ENCODE data around the gene PPP1R1A.

PPP1R1A gene

DNA sequence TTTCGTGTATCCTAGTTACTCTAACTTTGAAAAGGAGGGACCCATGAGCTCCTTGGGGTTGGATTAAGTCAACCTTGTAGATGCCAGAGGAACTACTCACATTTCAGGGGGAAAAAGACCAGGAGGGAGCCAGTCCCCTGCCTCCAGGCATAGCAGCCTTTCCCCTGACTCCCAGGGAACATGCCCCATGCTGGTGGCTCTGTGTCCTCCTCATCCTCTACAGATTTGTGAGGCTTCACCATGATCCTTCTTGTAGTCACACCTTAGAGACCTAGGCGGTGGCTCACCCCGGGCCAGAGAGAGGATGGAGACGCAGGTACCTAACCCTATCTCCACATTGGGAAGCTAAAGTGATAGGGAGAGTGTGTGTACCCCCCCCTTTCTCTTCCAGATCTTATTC, 16.0 kb upstream of the PPP1R1A start:
- FAIRE-seq (no peak), DNase-seq (ENCODE audit: insufficient read length, low spot score) (no peak)
- TF ChIP-seq POU2F2 (IDR thresholded peaks at IDR 0.05; ENCODE audit: low read depth, low read length) (no peak), SPI1 (IDR thresholded peaks at IDR 0.05; ENCODE audit: low read depth, low read length) (no peak), POLR2A (IDR thresholded peaks at IDR 0.05; ENCODE audit: low read depth, low read length) (no peak), PAX5 (IDR thresholded peaks at IDR 0.05; ENCODE audit: insufficient read depth, low read length, severe bottlenecking) (no peak), TAF1 (IDR thresholded peaks at IDR 0.05; ENCODE audit: low read depth, low read length) (no peak), POLR2AphosphoS5 (IDR thresholded peaks at IDR 0.05; ENCODE audit: low read depth, low read length) (no peak)

- DNase-seq (ENCODE audit: insufficient read length, low spot score) (no peak), FAIRE-seq (no peak)
- no peak for TF ChIP-seq POLR2AphosphoS5 (IDR thresholded peaks at IDR 0.05; ENCODE audit: low read depth, low read length)
- TF ChIP-seq SPI1 (IDR thresholded peaks at IDR 0.05; ENCODE audit: low read depth, low read length), result no peak
- TF ChIP-seq POU2F2 (IDR thresholded peaks at IDR 0.05; ENCODE audit: low read depth, low read length), result no peak
- TF ChIP-seq POLR2A (IDR thresholded peaks at IDR 0.05; ENCODE audit: low read depth, low read length), result no peak
- TF ChIP-seq PAX5 (IDR thresholded peaks at IDR 0.05; ENCODE audit: insufficient read depth, low read length, severe bottlenecking), result no peak
- TF ChIP-seq TAF1 (IDR thresholded peaks at IDR 0.05; ENCODE audit: low read depth, low read length), result no peak
Observed at GRCh38 chr12:54603872-54604271, 15.4 kb upstream of the PPP1R1A start.

GRCh38 chr12:54603173-54603814, 14.8 kb upstream of the PPP1R1A start:
- peak; percentile 63 for DNase-seq (ENCODE audit: insufficient read length, low spot score)
- TF ChIP-seq POU2F2 (IDR thresholded peaks at IDR 0.05; ENCODE audit: low read depth, low read length) (no peak), PAX5 (IDR thresholded peaks at IDR 0.05; ENCODE audit: insufficient read depth, low read length, severe bottlenecking) (no peak), POLR2AphosphoS5 (IDR thresholded peaks at IDR 0.05; ENCODE audit: low read depth, low read length) (no peak), POLR2A (IDR thresholded peaks at IDR 0.05; ENCODE audit: low read depth, low read length) (no peak), SPI1 (IDR thresholded peaks at IDR 0.05; ENCODE audit: low read depth, low read length) (no peak), TAF1 (IDR thresholded peaks at IDR 0.05; ENCODE audit: low read depth, low read length) (no peak)
- peak; percentile 87 for FAIRE-seq

- TF ChIP-seq POLR2AphosphoS5 (IDR thresholded peaks at IDR 0.05; ENCODE audit: low read depth, low read length) (no peak), POLR2A (IDR thresholded peaks at IDR 0.05; ENCODE audit: low read depth, low read length) (no peak), SPI1 (IDR thresholded peaks at IDR 0.05; ENCODE audit: low read depth, low read length) (no peak), PAX5 (IDR thresholded peaks at IDR 0.05; ENCODE audit: insufficient read depth, low read length, severe bottlenecking) (no peak), TAF1 (IDR thresholded peaks at IDR 0.05; ENCODE audit: low read depth, low read length) (no peak), POU2F2 (IDR thresholded peaks at IDR 0.05; ENCODE audit: low read depth, low read length) (no peak)
- DNase-seq (ENCODE audit: insufficient read length, low spot score) (no peak), FAIRE-seq (no peak)
Observed at GRCh38 chr12:54602661-54603060, 14.2 kb upstream of the PPP1R1A start.

GRCh38 chr12:54601841-54602240, 13.4 kb upstream of the PPP1R1A start:
- TF ChIP-seq POU2F2 (IDR thresholded peaks at IDR 0.05; ENCODE audit: low read depth, low read length), result no peak
- no peak for TF ChIP-seq PAX5 (IDR thresholded peaks at IDR 0.05; ENCODE audit: insufficient read depth, low read length, severe bottlenecking)
- no peak for TF ChIP-seq TAF1 (IDR thresholded peaks at IDR 0.05; ENCODE audit: low read depth, low read length)
- no peak for TF ChIP-seq POLR2AphosphoS5 (IDR thresholded peaks at IDR 0.05; ENCODE audit: low read depth, low read length)
- no peak for TF ChIP-seq SPI1 (IDR thresholded peaks at IDR 0.05; ENCODE audit: low read depth, low read length)
- no peak for TF ChIP-seq POLR2A (IDR thresholded peaks at IDR 0.05; ENCODE audit: low read depth, low read length)
- FAIRE-seq, result no peak
- DNase-seq (ENCODE audit: insufficient read length, low spot score), result no peak

DNA sequence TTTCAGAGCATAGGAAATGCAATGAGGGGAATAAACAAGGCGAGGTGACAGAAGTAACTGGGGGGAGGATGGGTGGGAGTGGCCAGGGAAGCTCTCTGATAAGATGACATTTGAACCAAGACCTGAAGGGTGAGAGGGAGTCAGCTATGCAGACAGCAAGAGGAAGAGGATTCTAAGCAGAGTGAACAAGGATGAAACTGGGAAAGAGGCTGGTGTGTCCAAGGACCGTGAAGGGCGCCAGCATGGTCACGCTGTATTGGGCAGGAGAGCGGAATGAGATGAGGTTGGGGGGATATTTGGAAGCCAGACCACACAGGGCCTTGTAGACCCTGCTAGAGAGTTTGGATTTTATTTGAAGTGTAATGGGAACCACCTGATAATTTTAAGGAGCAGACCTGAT, 10.5 kb upstream of the PPP1R1A start:
- DNase-seq (ENCODE audit: insufficient read length, low spot score) (no peak), FAIRE-seq (no peak)
- TF ChIP-seq SPI1 (IDR thresholded peaks at IDR 0.05; ENCODE audit: low read depth, low read length), result no peak

- FAIRE-seq, result peak; percentile 86
- TF ChIP-seq POU2F2 (IDR thresholded peaks at IDR 0.05; ENCODE audit: low read depth, low read length), result no peak
- TF ChIP-seq POLR2A (IDR thresholded peaks at IDR 0.05; ENCODE audit: low read depth, low read length), result no peak
- no peak for TF ChIP-seq TAF1 (IDR thresholded peaks at IDR 0.05; ENCODE audit: low read depth, low read length)
- TF ChIP-seq SPI1 (IDR thresholded peaks at IDR 0.05; ENCODE audit: low read depth, low read length), result no peak
- no peak for TF ChIP-seq POLR2AphosphoS5 (IDR thresholded peaks at IDR 0.05; ENCODE audit: low read depth, low read length)
- TF ChIP-seq PAX5 (IDR thresholded peaks at IDR 0.05; ENCODE audit: insufficient read depth, low read length, severe bottlenecking), result no peak
- DNase-seq (ENCODE audit: insufficient read length, low spot score), result no peak
Observed at GRCh38 chr12:54596526-54596946, 8.1 kb upstream of the PPP1R1A start.

- no peak for DNase-seq (ENCODE audit: insufficient read length, low spot score)
- TF ChIP-seq PAX5 (IDR thresholded peaks at IDR 0.05; ENCODE audit: insufficient read depth, low read length, severe bottlenecking), result no peak
- TF ChIP-seq POU2F2 (IDR thresholded peaks at IDR 0.05; ENCODE audit: low read depth, low read length), result no peak
- no peak for TF ChIP-seq POLR2AphosphoS5 (IDR thresholded peaks at IDR 0.05; ENCODE audit: low read depth, low read length)
- no peak for TF ChIP-seq TAF1 (IDR thresholded peaks at IDR 0.05; ENCODE audit: low read depth, low read length)
- TF ChIP-seq POLR2A (IDR thresholded peaks at IDR 0.05; ENCODE audit: low read depth, low read length), result no peak
- TF ChIP-seq SPI1 (IDR thresholded peaks at IDR 0.05; ENCODE audit: low read depth, low read length), result no peak
- FAIRE-seq, result no peak
Observed at GRCh38 chr12:54595471-54595870, 7.0 kb upstream of the PPP1R1A start.

- TF ChIP-seq TAF1 (IDR thresholded peaks at IDR 0.05; ENCODE audit: low read depth, low read length) (no peak), POU2F2 (IDR thresholded peaks at IDR 0.05; ENCODE audit: low read depth, low read length) (no peak), POLR2A (IDR thresholded peaks at IDR 0.05; ENCODE audit: low read depth, low read length) (no peak), POLR2AphosphoS5 (IDR thresholded peaks at IDR 0.05; ENCODE audit: low read depth, low read length) (no peak), PAX5 (IDR thresholded peaks at IDR 0.05; ENCODE audit: insufficient read depth, low read length, severe bottlenecking) (no peak)
- FAIRE-seq (no peak), DNase-seq (ENCODE audit: insufficient read length, low spot score) (no peak)
Observed at GRCh38 chr12:54593725-54594124, 5.3 kb upstream of the PPP1R1A start.

DNA sequence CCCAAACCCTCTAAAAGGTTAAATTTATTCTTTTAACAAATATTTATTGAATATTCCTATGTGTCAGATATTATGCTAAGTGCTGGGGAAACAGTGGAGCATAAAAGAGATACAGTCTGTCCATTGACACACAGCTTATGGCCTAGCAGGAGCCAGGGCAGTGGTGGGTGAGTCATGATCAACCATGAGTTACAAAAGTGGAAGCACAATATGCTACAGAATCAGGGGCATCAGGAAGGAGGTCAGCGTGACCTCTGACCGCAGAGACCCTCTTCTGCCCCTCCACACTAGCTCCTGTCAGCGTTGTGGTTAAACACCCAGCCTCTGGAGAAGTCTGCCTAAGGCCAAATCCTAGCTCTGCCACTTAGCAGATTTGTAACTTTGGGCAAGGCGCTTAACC, 4.7 kb upstream of the PPP1R1A start:
- TF ChIP-seq TAF1 (IDR thresholded peaks at IDR 0.05; ENCODE audit: low read depth, low read length), result no peak
- TF ChIP-seq POLR2A (IDR thresholded peaks at IDR 0.05; ENCODE audit: low read depth, low read length), result no peak
- TF ChIP-seq POLR2AphosphoS5 (IDR thresholded peaks at IDR 0.05; ENCODE audit: low read depth, low read length), result no peak
- FAIRE-seq, result no peak
- DNase-seq (ENCODE audit: insufficient read length, low spot score), result no peak
